ENCODE measurements around the gene DENND1B. TPM values are rescaled to one million over a fixed set of nuclear protein-coding genes. Genes with fewer than 3 reads are reported as not detected.
"Not testable (repeated sequence)": the region's sequence is repeated elsewhere in the genome, so short reads cannot be mapped to it uniquely, and the experiment has no call there.

DENND1B gene
- total RNA-seq, 2 donors from 2014 or later = 17.1 to 22.5 TPM

GRCh38 chr1:197763769-197764168 is 11.5 kb downstream of the DENND1B start:
- intact Hi-C loops (cut with DNase I) = no loop called here
- DNase-seq = no peak
- no peak for ATAC-seq

- ATAC-seq (no peak), DNase-seq (no peak)
- intact Hi-C loops (cut with DNase I) = no loop called here
These were observed 12.0 kb downstream of the DENND1B start for GRCh38 chr1:197763307-197763706.

- intact Hi-C loops (cut with DNase I) = no loop called here
- no peak for DNase-seq
- no peak for ATAC-seq
These were observed 13.6 kb downstream of the DENND1B start for GRCh38 chr1:197761654-197762053.

GRCh38 chr1:197755553-197755952 is 19.7 kb downstream of the DENND1B start:
- ATAC-seq; intact Hi-C loops (cut with DNase I); DNase-seq: not testable (repeated sequence)

GRCh38 chr1:197752652-197753164 is 22.6 kb downstream of the DENND1B start:
- intact Hi-C loops (cut with DNase I); ATAC-seq; DNase-seq: not testable (repeated sequence)

- intact Hi-C loops (cut with DNase I) = no loop called here
- DNase-seq = no peak
- no peak for ATAC-seq
These were observed 24.9 kb downstream of the DENND1B start for GRCh38 chr1:197750366-197750765.

GRCh38 chr1:197745911-197746310 is 29.4 kb downstream of the DENND1B start:
- intact Hi-C loops (cut with DNase I) = no loop called here
- ATAC-seq (no peak), DNase-seq (no peak)

- ATAC-seq (no peak), DNase-seq (no peak)
- intact Hi-C loops (cut with DNase I) = no loop called here
These were observed 30.3 kb downstream of the DENND1B start for GRCh38 chr1:197744979-197745378.

GRCh38 chr1:197743578-197743977 is 31.7 kb downstream of the DENND1B start:
- DNase-seq = no peak
- ATAC-seq = no peak
- intact Hi-C loops (cut with DNase I) = no loop called here

- no peak for DNase-seq
- ATAC-seq = no peak
- intact Hi-C loops (cut with DNase I) = no loop called here
These were observed 34.3 kb downstream of the DENND1B start for GRCh38 chr1:197740992-197741391.

- no peak for ATAC-seq
- intact Hi-C loops (cut with DNase I) = no loop called here
- no peak for DNase-seq
These were observed 36.4 kb downstream of the DENND1B start for GRCh38 chr1:197738927-197739326.

- intact Hi-C loops (cut with DNase I) = no loop called here
- ATAC-seq (no peak), DNase-seq (no peak)
These were observed 37.4 kb downstream of the DENND1B start for GRCh38 chr1:197737916-197738315.

GRCh38 chr1:197736685-197737084 is 38.6 kb downstream of the DENND1B start:
- intact Hi-C loops (cut with DNase I) = no loop called here
- no peak for DNase-seq
- ATAC-seq = no peak

GRCh38 chr1:197735461-197735860 is 39.8 kb downstream of the DENND1B start:
- intact Hi-C loops (cut with DNase I) = no loop called here
- no peak for DNase-seq
- no peak for ATAC-seq

- DNase-seq (no peak), ATAC-seq (no peak)
- intact Hi-C loops (cut with DNase I) = no loop called here
These were observed 42.0 kb downstream of the DENND1B start for GRCh38 chr1:197733324-197733723.

- DNase-seq (no peak), ATAC-seq (no peak)
- intact Hi-C loops (cut with DNase I) = no loop called here
These were observed 43.1 kb downstream of the DENND1B start for GRCh38 chr1:197732187-197732586.

GRCh38 chr1:197731449-197731848 is 43.8 kb downstream of the DENND1B start:
- ATAC-seq (no peak), DNase-seq (no peak)
- intact Hi-C loops (cut with DNase I) = no loop called here

GRCh38 chr1:197725976-197726375 is 49.3 kb downstream of the DENND1B start:
- ATAC-seq (no peak), DNase-seq (no peak)
- intact Hi-C loops (cut with DNase I) = no loop called here

GRCh38 chr1:197725044-197725443 is 50.2 kb downstream of the DENND1B start:
- DNase-seq = no peak
- intact Hi-C loops (cut with DNase I) = no loop called here
- no peak for ATAC-seq

- intact Hi-C loops (cut with DNase I) = no loop called here
- DNase-seq = no peak
- no peak for ATAC-seq
These were observed 59.5 kb downstream of the DENND1B start for GRCh38 chr1:197715806-197716205.

- DNase-seq = no peak
- no peak for ATAC-seq
- intact Hi-C loops (cut with DNase I) = no loop called here
These were observed 68.7 kb downstream of the DENND1B start for GRCh38 chr1:197706601-197707000.

GRCh38 chr1:197705941-197706340 is 69.3 kb downstream of the DENND1B start:
- no peak for ATAC-seq
- intact Hi-C loops (cut with DNase I) = no loop called here
- no peak for DNase-seq

Data from left cardiac atrium (tissue), 4 donors.